HCT116 (cell line): ENCODE data around the gene EML4. TPM values are rescaled to one million over a fixed set of nuclear protein-coding genes. Genes with fewer than 3 reads are reported as not detected.

ENCODE experiments used
- ATAC-seq: fragments of 200-7000 bp; cut with Tn5 transposase; 2 replicates; pipeline ENCODE4 v1.9.1; 2020; ENCODE audit warnings: mild to moderate bottlenecking, moderate library complexity
- BruUV-seq: library from RNA; stranded (reverse); fragments of 400-500 nt; replicated peaks from 2 replicates; lab custom pipeline; 2021; lab: Mats Ljungman, UMichigan
- CTCF ChIA-PET: fragments of 300-600 bp; sonication (Branson Sonifier 250); formaldehyde crosslinking; loops from one replicate; lab custom pipeline; 2021; ENCODE audit warnings: antibody characterized with exemption; lab: Charles Lee
- POLR2A ChIA-PET: fragments of 300-600, 350-600 bp; sonication (Branson Sonifier 250); formaldehyde crosslinking; loops from one replicate; lab custom pipeline; 2021; ENCODE audit warnings: antibody characterized with exemption; lab: Charles Lee
- RAD21 ChIA-PET, 2 experiments: fragments of 300-600 bp; sonication (Branson Sonifier 250); formaldehyde crosslinking; loops; one replicate each; lab custom pipeline; 2023; ENCODE audit warnings: low total read pairs in 2 of 2; ENCODE audit not compliant: uncharacterized antibody in 2 of 2, unreplicated experiment in 2 of 2, low non-redundant PET in 1 of 2; lab: Charles Lee
- DNase-seq: peaks from one replicate; pipeline ENCODE4 v3.0.0-alpha.2; 2010; ENCODE audit warnings: low read depth, low spot score
- H2AFZ ChIP-seq: fragments of 200-600 bp; shearing (Covaris generic), sonication (generic); 2 replicates; pipeline ENCODE4 v1.6.1; 2017; ENCODE audit warnings: low read depth, mixed run types, mixed read lengths, antibody characterized with exemption, low read length; ENCODE audit not compliant: poor library complexity, severe bottlenecking
- H3K27ac ChIP-seq: 2 replicates; pipeline ENCODE4 v1.5.1; 2012; ENCODE audit warnings: low read depth, low read length
- H3K27me3 ChIP-seq: fragments of 200-600 bp; sonication (generic); 2 replicates; pipeline ENCODE4 v1.6.1; 2016; ENCODE audit warnings: mixed run types, low read length, mixed read lengths; ENCODE audit not compliant: insufficient read depth
- H3K36me3 ChIP-seq, 2 experiments: fragments of 200-500 bp in 1 of 2; fragments of 200-600 bp in 1 of 2; sonication (Bioruptor generic) in 1 of 2; sonication (generic) in 1 of 2; 2 replicates each; pipeline versions ENCODE4 v1.5.1 to v1.6.1; 2014 to 2016; ENCODE audit warnings: low read length in 2 of 2, inconsistent platforms in 1 of 2, mixed read lengths in 1 of 2, mixed run types in 1 of 2; ENCODE audit not compliant: insufficient read depth in 2 of 2, control insufficient read depth in 1 of 2
- H3K4me1 ChIP-seq, 2 experiments: fragments of 200-600 bp in 1 of 2; sonication (generic) in 1 of 2; 2 replicates each; pipeline versions ENCODE4 v1.5.1 to v1.6.1; 2012 to 2017; ENCODE audit warnings: low read length in 2 of 2, inconsistent platforms in 1 of 2, mild to moderate bottlenecking in 1 of 2, mixed read lengths in 1 of 2, mixed run types in 1 of 2, moderate library complexity in 1 of 2; ENCODE audit not compliant: insufficient read depth in 2 of 2, control insufficient read depth in 1 of 2
- H3K4me2 ChIP-seq: fragments of 200-600 bp; sonication (generic); 2 replicates; pipeline ENCODE4 v1.6.1; 2017; ENCODE audit warnings: mixed run types, low read length, mixed read lengths
- H3K4me3 ChIP-seq, 2 experiments: fragments of 200-600 bp in 1 of 2; sonication (generic) in 1 of 2; replicated peaks in 1 of 2; 2 replicates each; pipeline ENCODE4 v1.5.1; 2011 to 2016; ENCODE audit warnings: low read length in 2 of 2, control low read depth in 1 of 2, low read depth in 1 of 2, mild to moderate bottlenecking in 1 of 2, mixed read lengths in 1 of 2, mixed run types in 1 of 2
- H3K79me2 ChIP-seq: fragments of 200-600 bp; sonication (generic); 2 replicates; pipeline ENCODE4 v1.6.1; 2017; ENCODE audit warnings: mild to moderate bottlenecking, mixed run types, low read length, moderate library complexity, mixed read lengths; ENCODE audit not compliant: insufficient read depth
- H3K9ac ChIP-seq: fragments of 200-600 bp; sonication (generic); 2 replicates; pipeline ENCODE4 v1.6.1; 2016; ENCODE audit warnings: low read length, mixed read lengths
- H3K9me2 ChIP-seq: fragments of 200-600 bp; sonication (generic), shearing (Covaris generic); 2 replicates; pipeline ENCODE4 v1.6.1; 2017; ENCODE audit warnings: mixed run types, mild to moderate bottlenecking, moderate library complexity; ENCODE audit not compliant: insufficient read depth
- H3K9me3 ChIP-seq, 2 experiments: fragments of 200-500 bp in 1 of 2; fragments of 200-600 bp in 1 of 2; sonication (Bioruptor generic) in 1 of 2; sonication (generic) in 1 of 2; 2 replicates each; pipeline ENCODE4 v1.6.1; 2014 to 2017; ENCODE audit warnings: low read length in 2 of 2, mixed read lengths in 2 of 2, inconsistent platforms in 1 of 2, low read depth in 1 of 2, mild to moderate bottlenecking in 1 of 2, mixed run types in 1 of 2, moderate library complexity in 1 of 2; ENCODE audit not compliant: control insufficient read depth in 1 of 2, insufficient read depth in 1 of 2
- H4K20me1 ChIP-seq: fragments of 200-600 bp; sonication (generic), shearing (Covaris generic); 2 replicates; pipeline ENCODE4 v1.6.1; 2017; ENCODE audit warnings: mixed run types, mild to moderate bottlenecking, moderate library complexity; ENCODE audit not compliant: insufficient read depth
- CBX3 ChIP-seq: IDR thresholded peaks from 2 replicates; pipeline ENCODE4 v1.6.1; 2012; ENCODE audit warnings: low read depth
- CEBPB ChIP-seq: IDR thresholded peaks from 2 replicates; pipeline ENCODE4 v1.6.1; 2012; ENCODE audit warnings: low read depth
- EGR1 ChIP-seq: IDR thresholded peaks from 2 replicates; pipeline ENCODE4 v1.6.1; 2012; ENCODE audit warnings: low read depth
- FOSL1 ChIP-seq: IDR thresholded peaks from 2 replicates; pipeline ENCODE4 v1.6.1; 2012; ENCODE audit warnings: low read depth
- MAX ChIP-seq: IDR thresholded peaks from 2 replicates; pipeline ENCODE4 v1.6.1; 2012
- RAD21 ChIP-seq: IDR thresholded peaks from 2 replicates; pipeline ENCODE4 v1.6.1; 2012; ENCODE audit warnings: low read depth, mild to moderate bottlenecking
- REST ChIP-seq: IDR thresholded peaks from 2 replicates; pipeline ENCODE4 v1.6.1; 2012; ENCODE audit warnings: low read depth
- SIN3A ChIP-seq: IDR thresholded peaks from 2 replicates; pipeline ENCODE4 v1.6.1; 2012; ENCODE audit warnings: low read depth
- SP1 ChIP-seq: IDR thresholded peaks from 2 replicates; pipeline ENCODE4 v1.6.1; 2012; ENCODE audit warnings: low read depth
- SRF ChIP-seq: IDR thresholded peaks from 2 replicates; pipeline ENCODE4 v1.6.1; 2012; ENCODE audit warnings: low read depth
- TCF7L2 ChIP-seq: IDR thresholded peaks from 2 replicates; pipeline ENCODE4 v1.7.0; 2011; ENCODE audit warnings: borderline replicate concordance, inconsistent platforms; ENCODE audit not compliant: insufficient read depth, insufficient read length; ENCODE audit errors: extremely low read depth
- ZBTB33 ChIP-seq: IDR thresholded peaks from 2 replicates; pipeline ENCODE4 v1.6.1; 2011; ENCODE audit warnings: mild to moderate bottlenecking, low read length, moderate library complexity; ENCODE audit not compliant: insufficient replicate concordance; ENCODE audit errors: extremely low read depth
- intact Hi-C: fragments of 100-400 bp; cut with micrococcal nuclease; formaldehyde crosslinking; loops from 2 replicates; pipeline ENCODE4 v1.10.0; 2022
- total RNA-seq: library from RNA; stranded (reverse); gene quantifications from one replicate; pipeline ENCODE4 v1.2.1, GENCODE V29; 2021; ENCODE audit not compliant: unreplicated experiment

Gene EML4
- total RNA-seq, 1 experiment from 2014 or later = 53.5 TPM

- no peak overlapping the region for H3K4me3 ChIP-seq
- no peaks in the 10 kb centered on the region for H3K9me2 ChIP-seq
- H3K27me3 ChIP-seq = no peaks in the 10 kb centered on the region
- intact Hi-C loops = no loop called here
- no TSS peak for BruUV-seq
- no peak overlapping the region for H3K4me2 ChIP-seq
- H2AFZ ChIP-seq = no peak overlapping the region
- no peak overlapping the region for H3K9ac ChIP-seq
- no peaks in the 10 kb centered on the region for H4K20me1 ChIP-seq
- no peak overlapping the region for H3K27ac ChIP-seq
- DNase-seq = no peak
- no peaks in the 10 kb centered on the region for H3K9me3 ChIP-seq
- RAD21 ChIA-PET = no interaction called here
- no peak for TF ChIP-seq ZBTB33
- H3K4me1 ChIP-seq = no peaks in the 10 kb centered on the region
- CTCF ChIA-PET = no interaction called here
- POLR2A ChIA-PET = no interaction called here
- H3K36me3 ChIP-seq = no peaks in the 10 kb centered on the region
- no peak for ATAC-seq
- no peaks in the 10 kb centered on the region for H3K79me2 ChIP-seq
Observed at GRCh38 chr2:42261518-42262195, 92.5 kb downstream of the EML4 start.

- no peaks in the 10 kb centered on the region for H3K36me3 ChIP-seq
- no peak overlapping the region for H3K4me2 ChIP-seq
- no peaks in the 10 kb centered on the region for H3K27me3 ChIP-seq
- ChIA-PET CTCF (no interaction called here), RAD21 (no interaction called here), POLR2A (no interaction called here)
- no peak overlapping the region for H3K27ac ChIP-seq
- no peak overlapping the region for H3K9ac ChIP-seq
- no peak overlapping the region for H3K4me3 ChIP-seq
- BruUV-seq = no TSS peak
- H2AFZ ChIP-seq = no peak overlapping the region
- intact Hi-C loops = no loop called here
- no peaks in the 10 kb centered on the region for H3K9me2 ChIP-seq
- no peak for DNase-seq
- no peak for ATAC-seq
- H3K4me1 ChIP-seq = no peaks in the 10 kb centered on the region
- H4K20me1 ChIP-seq = no peaks in the 10 kb centered on the region
- H3K9me3 ChIP-seq = no peaks in the 10 kb centered on the region
- H3K79me2 ChIP-seq = no peaks in the 10 kb centered on the region
- TF ChIP-seq RAD21 (no peak), ZBTB33 (no peak), SP1 (no peak), FOSL1 (no peak), SIN3A (no peak), CEBPB (no peak), REST (no peak), MAX (no peak), TCF7L2 (no peak), CBX3 (no peak), EGR1 (no peak), SRF (no peak)
Observed at GRCh38 chr2:42266236-42266635, 97.1 kb downstream of the EML4 start.
